H1 (cell line): Measurements from ENCODE around the gene SPR. TPM values are rescaled to one million over a fixed set of nuclear protein-coding genes. Genes with fewer than 3 reads are reported as not detected.

Experiments
- ATF3 ChIP-seq: IDR thresholded peaks from 2 replicates; pipeline ENCODE4 v1.6.1; 2011; ENCODE audit warnings: low read depth, mild to moderate bottlenecking, low read length; ENCODE audit not compliant: insufficient read depth
- CHD7 ChIP-seq: fragments of 300-600 bp; sonication (generic); IDR thresholded peaks from 2 replicates; pipeline ENCODE4 v1.7.1; 2012; ENCODE audit warnings: low read length, moderate library complexity, mild to moderate bottlenecking, inconsistent platforms; ENCODE audit not compliant: insufficient replicate concordance
- CREB1 ChIP-seq: IDR thresholded peaks from 2 replicates; pipeline ENCODE4 v1.6.1; 2012; ENCODE audit warnings: inconsistent platforms
- CTCF ChIP-seq, 3 experiments: IDR thresholded peaks; 1 replicate in 2 of 3; 2 replicates in 1 of 3; pipeline versions ENCODE4 v1.5.1 to v1.6.1; 2011; ENCODE audit warnings: low read length in 3 of 3, mild to moderate bottlenecking in 3 of 3, inconsistent platforms in 2 of 3, low read depth in 1 of 3, moderate library complexity in 1 of 3; ENCODE audit not compliant: insufficient read depth in 1 of 3; ENCODE audit errors: control extremely low read depth in 1 of 3
- EZH2 ChIP-seq: fragments of 200-600 bp; sonication (generic); IDR thresholded peaks from 2 replicates; pipeline ENCODE4 v1.7.1; 2012; ENCODE audit warnings: low read depth, mild to moderate bottlenecking, moderate library complexity, low read length, inconsistent platforms; ENCODE audit not compliant: severe bottlenecking
- MAX ChIP-seq: IDR thresholded peaks from 2 replicates; pipeline ENCODE4 v1.6.1; 2012; ENCODE audit warnings: inconsistent platforms
- polyA plus RNA-seq, 7 experiments: library from polyadenylated mRNA; depleted of rRNA in 3 of 7; stranded (reverse) in 5 of 7; unstranded in 2 of 7; fragments of >200 nt in 5 of 7; fragments of 200-250 nt in 2 of 7; gene quantifications; 1 replicate in 5 of 7; 2 replicates in 1 of 7; 4 replicates in 1 of 7; pipeline versions ENCODE4 v1.2.1 to v1.2.3, GENCODE V29; 2011 to 2013; ENCODE audit warnings: missing spikeins in 2 of 7, mixed read lengths in 2 of 7
- total RNA-seq: library from RNA; stranded (reverse); fragmentation: NEBNext Ultra II Directional; extraction: Animal tissue kit (Norgen Biotek cat#: 25700); gene quantifications from 2 replicates; pipeline ENCODE4 v1.2.1, GENCODE V29; 2021

The SPR gene
- total and polyA plus RNA-seq, 2 of the 8 experiments (the other 6 are each of a cell fraction or from before 2014, with no cell fraction given), result 4.5 to 11.5 TPM

- TF ChIP-seq CTCF (IDR thresholded peaks at IDR 0.05; ENCODE audit: control extremely low read depth in 1 of 3, insufficient read depth in 1 of 3, low read depth in 1 of 3, low read length in 3 of 3) (no peak), ATF3 (no peak), EZH2 (peak; percentile 86), MAX (peak; percentile 76; the same call in 1 of the 2 replicates), CHD7 (no peak), CREB1 (0 out of 2 replicates have a peak, but pooled peaks have one; percentile 22)
Observed at GRCh38 chr2:72915907-72916742, 28.9 kb downstream of the SPR start (continued).
